Activated T-helper 1 cell treated with anti-CD3 and anti-CD28 coated beads, Interleukin-2, amount 50 U/mL, for 16 hours (primary cell): ENCODE measurements around the gene TRAF1.

Experiments used
- DNase-seq, 2 donors: peaks; one replicate each; pipeline ENCODE4 v3.0.0-alpha.2; 2020; ENCODE audit warnings: low read depth in 1 of 2, low spot score in 1 of 2

TRAF1 gene

GRCh38 chr9:120924698-120925534 is 1.7 kb downstream of the TRAF1 start:
- DNase-seq: no peak

- DNase-seq: no peak
Measured at GRCh38 chr9:120923620-120924328, 2.8 kb downstream of the TRAF1 start.

DNA sequence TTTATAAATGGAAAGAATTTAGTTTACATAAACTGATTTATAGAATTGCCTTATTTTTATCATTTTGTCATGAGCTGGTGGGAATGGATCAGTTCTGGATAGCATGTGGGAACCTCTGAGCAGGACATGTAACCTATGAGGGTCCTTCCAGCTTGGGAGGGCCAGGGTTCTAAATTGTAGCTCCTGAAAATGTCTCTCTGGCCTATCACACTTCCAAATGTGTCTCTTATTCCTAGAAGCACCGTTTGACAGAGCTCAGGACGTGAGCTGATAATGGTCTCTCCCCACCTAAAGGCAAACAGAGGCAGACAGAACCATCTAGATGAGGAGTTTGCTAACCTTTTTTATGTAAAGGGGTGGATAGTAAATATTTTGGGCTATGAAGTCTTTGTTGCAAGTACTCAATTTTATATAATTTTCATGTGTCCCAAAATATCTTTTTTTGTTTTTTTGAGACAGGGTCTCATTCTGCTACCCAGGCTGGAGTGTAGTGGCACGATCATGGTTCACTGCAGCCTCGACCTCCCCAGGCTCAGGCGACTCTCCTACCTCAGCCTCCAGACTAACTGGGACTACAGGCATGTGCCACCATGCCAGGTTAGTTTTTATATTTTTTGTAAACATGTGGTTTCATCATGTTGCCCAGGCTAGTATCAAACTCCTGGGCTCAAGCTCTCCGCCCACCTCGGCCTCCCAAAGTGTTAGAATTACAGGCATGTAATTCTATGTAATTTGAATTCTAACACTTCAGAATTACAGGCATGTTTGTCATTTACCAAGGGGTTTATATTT is 4.0 kb downstream of the TRAF1 start:
- no peak for DNase-seq

DNA sequence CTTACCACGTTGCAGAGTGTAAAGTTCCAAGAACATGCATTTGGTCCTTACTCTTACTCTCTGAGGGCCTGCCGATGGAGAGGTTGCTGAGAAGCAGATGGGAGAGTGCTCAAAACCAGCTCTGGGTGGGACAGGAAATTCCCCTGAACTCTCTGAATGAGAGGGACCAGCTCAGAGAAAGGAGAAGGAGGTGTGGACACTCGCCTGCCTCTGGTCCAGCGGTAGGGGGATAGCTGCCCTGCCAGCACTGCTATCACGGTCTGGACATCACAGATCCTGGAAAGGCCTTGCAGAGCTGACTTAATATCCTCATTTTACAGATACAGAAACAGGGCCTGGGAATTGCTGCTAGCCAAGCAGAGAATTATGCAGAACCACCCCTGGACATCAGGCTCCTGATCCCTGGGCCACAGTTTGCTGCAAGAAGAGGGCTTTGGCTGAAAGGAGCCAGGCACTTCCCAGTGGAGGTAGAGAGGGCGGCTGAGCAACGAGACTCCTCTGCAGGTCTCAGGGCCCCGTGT is 4.9 kb downstream of the TRAF1 start:
- DNase-seq: no peak

- no peak for DNase-seq
Measured at GRCh38 chr9:120920806-120921178, 5.8 kb downstream of the TRAF1 start.

DNA sequence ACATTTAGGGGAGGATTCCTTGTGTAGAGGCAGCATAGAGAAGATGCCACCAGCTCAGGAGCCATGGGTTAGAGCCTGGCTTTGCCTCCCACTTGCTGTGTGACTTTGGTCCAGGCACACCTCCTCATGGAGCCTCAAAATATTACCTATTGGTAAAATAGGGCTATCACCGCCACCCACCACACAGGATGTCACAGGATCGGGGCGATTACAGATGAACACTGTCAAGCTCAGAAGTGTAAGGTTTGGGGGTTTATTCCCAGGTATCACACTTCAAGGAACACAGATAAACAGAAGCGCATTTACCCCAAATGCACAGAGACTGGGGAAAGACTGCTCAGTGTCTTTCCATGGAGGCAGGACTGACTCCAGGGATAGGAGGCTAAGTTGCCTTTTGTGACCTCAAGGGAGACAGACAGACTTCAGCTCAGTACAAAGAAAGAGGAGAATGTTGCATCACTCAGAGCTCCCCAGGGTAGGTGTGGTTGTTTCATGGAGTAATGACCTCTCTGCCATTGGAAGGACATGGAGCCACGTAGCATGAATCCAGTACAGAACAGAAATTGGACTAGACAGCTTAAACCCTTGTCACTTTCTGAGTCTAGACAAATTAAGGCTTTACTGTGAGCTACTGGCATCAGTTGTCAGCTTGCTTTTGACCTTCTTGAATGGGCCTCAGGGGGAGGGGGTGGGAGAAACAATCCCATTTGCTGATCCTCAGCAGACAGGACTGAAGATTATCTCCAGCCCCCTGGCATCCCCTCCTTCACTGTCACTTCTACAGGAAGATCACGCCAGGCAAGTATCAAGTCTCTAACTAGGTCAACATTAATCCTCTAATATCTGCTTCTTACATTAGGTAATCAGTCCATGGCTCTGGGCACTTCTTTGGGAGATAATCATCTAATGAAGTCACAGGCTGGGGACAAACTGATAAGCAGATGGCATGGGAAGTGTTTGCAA is 6.5 kb downstream of the TRAF1 start:
- DNase-seq: no peak

DNA sequence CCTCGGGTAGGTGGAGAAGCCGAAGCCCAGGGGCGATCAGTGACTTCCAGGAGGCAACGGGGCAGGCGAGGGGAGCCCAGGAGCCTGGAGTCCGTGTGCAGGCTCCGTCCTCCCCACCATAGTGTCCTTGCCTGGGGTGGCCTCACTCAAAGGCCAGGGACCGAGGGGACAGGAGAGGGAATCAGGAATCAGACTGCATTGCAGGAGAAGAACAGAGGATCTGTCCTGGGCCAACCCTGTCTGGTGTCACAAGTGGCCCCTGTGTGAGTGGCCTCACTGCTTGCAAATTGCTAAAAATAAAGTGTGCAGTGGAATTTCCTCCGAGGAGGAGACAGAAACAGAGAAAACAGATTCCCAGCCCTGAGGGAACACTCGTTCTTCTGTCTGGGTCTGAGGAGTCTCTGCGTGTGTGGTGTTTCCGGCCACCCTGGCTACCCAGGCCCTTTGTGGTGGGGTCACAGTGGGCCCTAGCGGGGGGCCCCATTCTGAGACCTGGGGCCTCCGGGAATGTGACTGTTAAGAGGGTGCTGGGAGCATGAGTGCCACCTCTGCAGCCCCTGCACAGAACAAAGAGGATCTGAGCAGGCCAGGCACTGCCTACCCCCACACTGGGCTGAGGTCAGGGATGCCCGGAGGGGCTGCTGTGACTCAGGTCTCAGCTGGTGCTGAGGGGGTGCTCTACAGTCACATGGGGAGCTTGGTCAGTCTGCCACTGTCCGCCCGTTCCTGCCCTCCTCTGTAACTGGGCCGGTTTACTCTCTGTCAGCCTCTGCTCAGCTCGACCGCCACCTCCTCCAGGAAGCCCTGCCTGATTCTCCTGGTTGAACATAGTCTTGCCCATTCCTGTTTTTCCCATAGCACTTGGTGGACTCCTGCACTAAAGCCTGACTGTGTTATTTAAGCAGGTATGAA is 7.4 kb downstream of the TRAF1 start:
- no peak for DNase-seq

- no peak for DNase-seq
Measured at GRCh38 chr9:120917929-120918762, 8.4 kb downstream of the TRAF1 start.

DNA sequence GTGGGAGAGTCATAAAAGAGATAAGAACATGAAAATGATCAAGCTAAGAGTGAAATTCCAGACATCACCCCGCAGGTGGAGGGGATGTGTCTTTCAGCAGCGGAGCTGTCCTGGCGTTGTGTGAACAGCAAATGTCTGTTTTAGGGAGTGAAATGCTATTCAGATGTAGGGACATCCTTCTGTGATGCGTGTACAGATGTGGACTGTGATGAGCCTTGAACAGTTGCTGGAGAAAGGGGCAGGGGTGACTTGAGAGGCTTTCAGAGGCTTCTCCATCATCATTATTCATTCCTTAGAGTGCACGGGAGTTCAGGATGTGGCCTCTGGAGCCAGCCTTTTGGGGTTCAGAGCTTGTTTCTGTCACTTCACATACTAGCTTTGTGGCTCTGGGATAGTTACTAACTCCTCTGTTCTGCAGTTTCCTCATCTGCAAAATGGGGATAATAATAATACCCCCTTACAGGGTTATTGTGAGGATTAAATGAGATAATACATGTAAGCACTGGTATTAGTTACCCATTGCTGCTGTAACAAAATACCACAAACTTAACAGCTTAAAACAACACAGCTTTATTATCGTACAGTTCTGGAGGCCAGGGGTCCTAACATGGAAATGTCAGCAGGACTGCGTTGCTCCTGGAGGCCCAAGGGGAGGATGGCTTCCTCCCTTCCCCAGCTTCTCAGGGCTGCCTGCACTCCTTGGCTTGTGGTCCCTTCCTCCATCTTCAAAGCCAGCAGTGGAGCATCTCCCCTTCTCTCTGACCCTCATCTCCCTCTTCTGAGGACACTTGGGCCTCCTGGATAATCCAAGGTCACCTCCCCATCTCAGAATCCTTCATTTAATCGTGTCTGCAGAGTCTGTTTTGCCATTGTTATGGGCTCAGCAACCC is 9.4 kb downstream of the TRAF1 start:
- no peak for DNase-seq

DNA sequence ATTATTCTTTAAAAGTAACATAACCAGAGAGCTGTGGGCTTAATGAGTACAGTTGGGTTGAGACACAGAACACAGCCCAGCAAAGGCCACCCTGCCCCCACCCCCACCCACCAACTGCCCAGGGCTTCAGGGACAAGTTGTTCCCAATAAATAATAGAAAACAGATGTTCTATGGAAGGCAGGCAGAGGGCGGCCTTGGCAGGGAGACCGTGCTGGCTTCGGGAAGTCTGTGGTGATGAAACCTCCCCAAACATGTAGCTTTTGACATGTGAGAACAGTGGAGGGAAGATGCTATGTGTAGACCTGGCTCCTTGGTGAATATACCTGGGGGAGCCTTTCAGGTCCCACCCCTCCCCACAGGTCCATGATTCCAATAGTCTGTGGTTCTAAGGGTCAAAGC is 10.0 kb downstream of the TRAF1 start:
- DNase-seq: no peak

DNA sequence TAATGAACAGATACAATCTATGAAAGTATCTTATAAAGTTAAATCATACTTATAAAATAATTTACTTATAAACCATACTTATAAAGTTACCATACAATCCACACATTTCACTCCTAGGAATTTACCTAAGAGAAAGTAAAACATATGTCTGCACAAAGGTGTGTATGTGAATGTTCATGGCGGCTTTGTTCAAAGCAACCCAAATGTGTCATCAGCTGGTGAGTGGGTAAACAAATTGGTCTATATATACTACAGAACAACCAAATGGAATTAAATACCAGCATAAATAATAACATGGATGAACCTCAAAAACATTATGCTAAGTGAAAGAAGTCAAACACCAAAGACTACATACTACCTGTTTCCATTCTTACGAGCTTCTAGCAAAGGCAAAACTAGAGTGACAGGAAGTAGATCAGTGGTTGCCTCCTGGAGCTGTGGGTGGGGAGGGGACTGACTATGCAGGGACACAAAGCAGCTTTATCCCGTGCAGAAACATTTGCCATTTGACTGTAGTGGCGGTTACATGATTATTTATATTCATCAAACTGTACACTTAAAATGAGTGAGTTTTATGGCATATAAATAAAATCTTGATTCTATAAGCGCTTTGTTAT is 10.6 kb downstream of the TRAF1 start:
- DNase-seq: no peak

DNA sequence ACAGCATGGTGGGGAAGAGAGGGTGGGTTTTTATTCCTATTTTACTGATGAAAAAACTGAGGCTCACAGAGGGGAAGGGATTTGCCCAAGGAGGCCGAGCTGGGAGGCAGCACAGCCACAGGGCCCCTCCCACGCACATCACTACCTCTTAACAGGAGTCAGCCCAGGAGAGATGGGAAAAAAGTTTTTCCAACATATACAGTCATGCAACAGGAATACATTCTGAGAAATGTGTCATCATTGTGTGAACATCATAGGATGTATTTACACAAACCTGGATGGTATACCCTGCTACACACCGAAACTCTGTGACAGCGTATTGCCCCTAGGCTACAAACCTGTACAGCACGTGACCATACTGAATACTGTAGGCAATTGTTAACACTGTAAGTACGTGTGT is 11.6 kb downstream of the TRAF1 start:
- no peak for DNase-seq

GRCh38 chr9:120914396-120914795 is 12.2 kb downstream of the TRAF1 start:
- no peak for DNase-seq

DNA sequence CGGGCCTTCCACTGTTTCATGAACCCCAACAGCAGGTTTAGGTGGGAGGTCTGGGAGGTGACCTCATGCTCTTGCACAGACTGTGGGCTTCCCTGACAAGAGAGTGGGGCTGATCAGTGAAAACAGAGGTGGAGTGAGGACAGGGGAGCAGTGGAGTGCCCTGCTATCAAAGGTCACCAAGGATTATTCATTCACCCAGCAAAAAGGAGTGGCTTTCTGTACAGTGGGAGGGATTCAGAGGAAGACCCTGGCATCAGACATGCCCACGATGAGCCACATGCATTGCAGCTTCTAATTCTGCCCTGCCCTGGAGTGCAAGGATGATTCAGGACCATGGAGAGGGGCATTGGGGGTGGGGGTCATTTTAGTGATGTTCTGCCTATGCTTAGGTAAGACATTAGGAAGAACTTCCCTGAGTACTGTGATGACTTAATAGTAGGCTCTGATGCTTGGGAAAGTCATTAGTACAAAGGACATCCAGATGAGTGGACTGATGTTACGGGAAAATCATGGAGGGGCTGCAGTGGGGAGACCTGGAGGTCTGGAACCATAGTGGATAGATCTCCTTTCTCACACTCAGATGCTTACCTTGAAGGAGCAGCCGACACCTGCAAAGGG is 12.8 kb downstream of the TRAF1 start:
- DNase-seq: no peak

DNA sequence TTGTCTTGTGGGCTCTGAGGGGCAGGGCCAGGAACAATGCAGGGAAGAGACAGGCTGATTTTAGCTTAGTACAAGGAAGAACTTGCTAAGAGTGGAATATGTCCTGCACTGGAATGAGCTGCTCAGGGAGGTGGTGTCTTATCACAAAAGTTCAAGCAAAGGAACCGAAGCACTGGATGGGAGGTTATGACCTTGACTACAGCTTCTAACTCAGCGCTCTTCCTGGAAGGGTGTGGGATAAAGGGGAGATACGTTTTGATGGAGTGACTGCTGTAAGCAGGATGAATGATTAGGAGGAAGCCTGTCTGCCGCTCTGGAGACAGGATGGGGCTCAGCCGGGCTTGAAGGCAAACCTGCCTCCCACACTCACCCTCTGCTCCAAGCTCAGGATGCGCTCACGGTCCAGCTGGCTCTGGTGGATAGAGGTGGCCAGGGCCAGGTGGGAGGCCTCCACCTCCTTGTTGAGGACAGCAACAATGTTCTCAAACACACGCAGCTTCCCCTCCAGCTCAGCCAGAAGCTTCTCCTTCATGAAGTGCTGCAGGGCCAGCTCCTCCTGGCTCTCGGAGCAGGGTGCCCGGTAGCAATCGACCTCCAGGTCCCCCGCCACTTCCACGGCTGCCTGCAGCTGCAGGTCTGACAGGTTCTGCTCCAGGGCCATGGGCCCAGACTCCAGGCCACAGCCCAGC is 13.5 kb downstream of the TRAF1 start:
- no peak for DNase-seq

GRCh38 chr9:120911295-120911837 is 15.2 kb downstream of the TRAF1 start:
- no peak for DNase-seq
